ENCODE measurements around the gene ACSL6.
"Not testable (repeated sequence)": the region's sequence is repeated elsewhere in the genome, so short reads cannot be mapped to it uniquely, and the experiment has no call there.

ACSL6 gene

DNA sequence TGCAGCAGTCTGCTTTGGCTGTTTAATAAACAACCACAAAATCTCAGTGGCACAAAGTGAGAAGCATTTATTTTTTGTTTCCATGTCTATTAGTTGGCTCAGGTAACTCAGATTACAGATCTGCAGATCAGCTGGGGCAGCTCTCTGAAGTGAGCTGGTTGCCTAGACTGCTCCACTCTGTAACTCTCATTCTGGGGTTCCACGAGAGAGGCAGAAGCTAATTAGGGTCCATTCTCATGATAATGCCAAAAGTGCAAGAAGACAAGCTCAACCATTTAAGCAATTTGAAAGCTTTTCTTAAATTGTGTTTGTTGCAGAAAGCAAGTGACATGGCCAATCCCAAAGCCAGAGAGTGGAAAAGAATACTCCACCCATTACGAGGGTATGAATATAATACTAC is 79.2 kb downstream of the ACSL6 start:
- no peak for DNase-seq

DNA sequence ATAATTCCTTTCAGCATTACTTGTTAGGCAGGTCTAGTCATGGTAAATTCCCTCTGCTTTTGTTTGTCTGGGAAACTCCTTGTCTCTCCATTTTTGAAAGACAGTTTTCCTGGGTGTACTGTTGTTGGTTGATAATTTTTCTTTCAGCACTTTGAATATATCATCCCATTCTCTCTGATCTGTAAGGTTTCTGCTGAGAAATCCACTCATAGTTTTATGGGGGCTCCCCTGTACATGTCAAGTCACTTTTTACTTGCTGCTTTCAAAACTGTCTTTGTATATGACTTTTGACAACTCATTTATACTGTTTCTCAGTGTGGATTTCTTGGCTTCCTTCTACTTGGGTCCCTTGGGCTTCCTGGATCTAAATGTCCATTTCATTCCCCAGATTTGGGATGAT is 82.5 kb downstream of the ACSL6 start:
- no peak for DNase-seq

DNA sequence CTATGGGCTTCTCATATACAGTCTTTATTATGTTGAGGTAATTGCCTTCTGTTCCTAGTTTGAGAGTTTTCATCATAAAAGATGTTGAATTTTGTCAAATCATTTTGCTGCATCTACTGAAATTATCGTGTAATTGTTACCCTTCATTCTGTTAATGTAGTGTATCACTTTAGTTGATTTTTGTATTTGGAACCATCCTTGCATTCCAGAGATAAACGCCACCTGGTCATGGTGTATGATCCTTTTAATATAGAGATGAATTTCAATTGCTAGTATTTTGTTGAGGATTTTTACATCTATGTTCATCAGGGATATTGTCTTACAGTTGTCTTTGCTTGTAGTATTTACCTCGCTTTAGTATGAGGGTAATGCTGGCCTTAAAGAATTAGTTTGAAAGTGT is 85.3 kb downstream of the ACSL6 start:
- no peak for DNase-seq

DNA sequence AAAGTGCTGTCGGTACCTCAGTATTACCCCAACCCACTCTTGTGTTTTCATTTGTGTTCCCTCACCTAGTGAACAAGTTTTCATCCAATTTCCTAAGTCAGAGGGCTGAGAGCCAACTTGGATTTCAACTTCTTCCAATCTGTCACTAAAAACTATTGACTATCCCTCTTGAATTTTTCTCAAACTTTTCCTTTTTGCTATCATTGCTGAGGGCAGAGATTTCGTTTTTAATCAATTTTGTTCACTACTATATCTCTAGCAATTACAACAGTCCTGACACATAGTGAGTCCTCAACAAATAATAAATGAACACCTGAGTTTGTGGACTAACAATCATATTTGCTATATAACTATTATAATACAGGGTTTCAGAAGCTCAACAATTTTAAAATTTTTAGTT is 95.0 kb downstream of the ACSL6 start:
- DNase-seq = no peak

DNA sequence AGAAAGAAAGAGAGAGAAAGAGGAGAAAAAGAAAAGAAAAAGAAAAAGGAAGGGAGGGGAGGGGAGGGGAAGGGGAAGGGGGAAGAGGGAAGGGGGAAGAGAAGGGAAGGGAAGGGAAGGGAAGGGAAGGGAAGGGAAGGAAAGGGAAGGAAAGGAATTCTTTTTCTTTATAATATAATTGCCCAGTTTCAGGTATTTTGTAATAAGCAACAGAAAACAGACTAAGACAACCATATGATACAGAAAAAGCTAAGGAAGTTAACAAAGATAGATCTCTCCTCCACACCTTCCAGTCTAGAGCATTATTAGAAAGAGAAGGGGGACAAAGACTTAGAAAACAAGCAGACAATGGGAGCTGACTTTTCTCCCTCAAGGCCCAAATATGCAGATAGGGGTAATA is 97.0 kb downstream of the ACSL6 start:
- no peak for DNase-seq

DNA sequence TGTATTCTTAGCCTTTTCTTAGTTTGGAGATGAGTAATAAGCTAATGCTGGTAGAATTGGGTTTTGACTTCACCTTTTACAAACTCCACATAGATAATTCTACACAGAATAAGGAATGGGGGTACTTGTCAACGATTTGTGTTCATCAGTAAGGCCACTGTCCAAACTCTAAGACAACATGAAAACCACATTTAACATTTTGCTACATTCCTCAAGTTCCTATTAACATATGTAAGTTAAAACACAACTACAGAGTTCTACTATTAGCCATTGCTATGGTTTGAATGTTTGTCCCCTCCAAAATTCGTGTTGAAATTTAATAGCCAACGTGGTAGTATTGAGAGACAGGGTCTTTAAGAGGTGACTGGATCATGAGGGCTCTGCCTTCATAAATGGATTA is 97.9 kb downstream of the ACSL6 start:
- no peak for DNase-seq

DNA sequence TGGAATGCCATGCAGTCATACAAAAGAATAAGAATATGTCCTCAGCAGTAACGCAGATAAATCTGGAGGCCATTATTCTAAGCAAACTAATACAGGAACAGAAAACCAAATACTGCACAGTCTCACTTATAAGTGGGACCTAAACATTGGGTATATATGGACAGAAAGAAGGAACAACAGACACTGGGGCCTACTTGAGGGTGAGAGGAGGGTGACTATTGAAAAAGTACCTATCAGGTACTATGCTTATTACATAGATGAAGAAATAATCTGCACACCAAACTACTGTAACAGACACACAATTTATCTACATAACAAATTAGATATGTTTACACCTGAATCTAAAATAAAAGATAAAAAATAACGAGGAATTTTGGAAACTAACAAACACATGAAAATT is 104.8 kb downstream of the ACSL6 start:
- DNase-seq = no peak

DNA sequence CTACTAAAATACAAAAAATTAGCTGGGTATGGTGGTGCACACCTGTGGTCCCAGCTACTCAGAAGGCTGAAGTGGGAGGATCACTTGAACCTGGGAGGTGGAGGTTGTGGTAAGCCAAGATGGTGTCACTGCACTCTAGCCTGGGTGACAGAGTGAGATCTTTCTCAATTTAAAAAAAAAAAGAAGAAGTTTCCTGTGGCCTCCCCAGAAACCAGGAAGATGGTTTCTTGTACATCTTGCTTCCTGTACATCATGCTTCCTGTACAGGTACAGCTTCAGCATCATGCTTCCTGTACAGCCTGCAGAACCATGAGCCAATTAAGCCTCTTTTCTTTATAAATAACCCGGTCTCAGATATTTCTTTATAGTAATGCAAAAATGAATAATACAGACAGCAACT is 109.2 kb downstream of the ACSL6 start:
- DNase-seq = not testable (repeated sequence)

All from GDM1 (cell line).